ENCODE results near the gene ADAMTS3.

Gene ADAMTS3

DNA sequence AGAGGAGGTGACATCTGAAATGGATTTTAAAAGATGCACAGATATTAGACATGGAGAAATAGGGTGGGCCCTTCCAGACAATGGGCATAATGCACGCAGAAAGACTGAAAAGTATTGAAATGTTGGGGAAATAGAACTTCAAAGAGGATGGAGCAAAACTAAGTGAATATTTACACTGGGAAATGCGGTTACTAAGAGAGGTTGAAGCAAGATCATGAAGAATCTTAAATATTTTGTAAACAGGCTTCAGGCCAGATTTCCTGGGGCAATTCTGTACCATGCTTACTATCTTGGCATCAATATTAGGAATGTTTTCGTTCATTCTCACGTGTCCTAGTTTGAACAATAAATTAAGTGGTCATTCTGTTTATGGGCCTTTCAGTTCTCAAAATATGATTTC, 216.3 kb downstream of the ADAMTS3 start:
- TF ChIP-seq CTCF (IDR thresholded peaks at IDR 0.05; ENCODE audit: low read depth, low read length, missing control alignments), result no peak
- no peak overlapping the region for H3K4me3 ChIP-seq (replicated peaks; ENCODE audit: low read depth, low read length)
- DNase-seq (ENCODE audit: extremely low read depth, low read depth), result no peak

GRCh38 chr4:72351521-72351920, 217.5 kb downstream of the ADAMTS3 start:
- TF ChIP-seq CTCF (IDR thresholded peaks at IDR 0.05; ENCODE audit: low read depth, low read length, missing control alignments), result no peak

DNA sequence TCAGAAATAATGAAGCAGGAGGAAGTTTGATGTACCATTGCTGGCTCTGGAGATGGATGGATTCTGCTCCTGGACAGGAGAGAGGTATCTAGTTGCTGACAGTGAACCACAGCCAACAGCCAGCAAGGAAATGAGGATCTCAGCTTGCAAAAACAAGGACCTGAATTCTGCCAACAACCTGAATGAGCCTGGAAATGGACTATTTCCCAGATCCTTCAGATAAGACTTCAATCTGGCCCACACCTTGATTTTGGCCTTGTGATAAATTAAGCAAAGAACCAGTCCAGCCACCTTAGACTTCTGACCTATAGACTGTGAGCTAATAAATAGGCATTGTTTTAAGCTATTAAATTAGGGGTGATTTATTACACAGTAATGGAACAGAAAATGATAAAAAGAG, 220.3 kb downstream of the ADAMTS3 start:
- no peak for DNase-seq (ENCODE audit: extremely low read depth, low read depth)
- no peak overlapping the region for H3K4me3 ChIP-seq (replicated peaks; ENCODE audit: low read depth, low read length)
- no peak for TF ChIP-seq CTCF (IDR thresholded peaks at IDR 0.05; ENCODE audit: low read depth, low read length, missing control alignments)

More at GRCh38 chr4:72351521-72351920, 217.5 kb downstream of the ADAMTS3 start:
- DNase-seq (ENCODE audit: extremely low read depth, low read depth), result no peak
- no peak overlapping the region for H3K4me3 ChIP-seq (replicated peaks; ENCODE audit: low read depth, low read length)

GRCh38 chr4:72344418-72344817, 224.6 kb downstream of the ADAMTS3 start:
- DNase-seq (ENCODE audit: extremely low read depth, low read depth), result no peak
- no peak for TF ChIP-seq CTCF (IDR thresholded peaks at IDR 0.05; ENCODE audit: low read depth, low read length, missing control alignments)
- no peak overlapping the region for H3K4me3 ChIP-seq (replicated peaks; ENCODE audit: low read depth, low read length)

DNA sequence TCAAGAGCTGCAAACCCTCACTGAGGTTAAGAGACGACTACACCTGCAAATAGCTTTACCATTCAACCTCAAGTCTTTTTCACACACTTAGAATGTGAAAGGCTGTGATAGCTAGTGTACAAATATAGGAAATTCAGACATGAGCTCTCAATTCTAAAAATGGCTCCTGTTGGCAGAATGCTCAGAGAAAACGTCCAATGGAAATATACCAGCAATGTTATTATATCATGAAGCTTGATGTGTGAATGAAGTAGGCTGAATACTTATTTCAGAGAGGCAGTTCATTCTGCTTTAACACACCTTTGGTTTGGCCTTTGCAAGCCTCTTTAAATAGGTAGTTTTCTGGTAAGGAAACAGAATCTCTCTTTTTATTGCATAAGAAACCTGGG, 227.6 kb downstream of the ADAMTS3 start:
- DNase-seq (ENCODE audit: extremely low read depth, low read depth), result no peak
- no peak overlapping the region for H3K4me3 ChIP-seq (replicated peaks; ENCODE audit: low read depth, low read length)
- TF ChIP-seq CTCF (IDR thresholded peaks at IDR 0.05; ENCODE audit: low read depth, low read length, missing control alignments), result no peak

GRCh38 chr4:72340803-72341431, 228.1 kb downstream of the ADAMTS3 start:
- H3K4me3 ChIP-seq (replicated peaks; ENCODE audit: low read depth, low read length), result no peak overlapping the region
- DNase-seq (ENCODE audit: extremely low read depth, low read depth), result no peak
- TF ChIP-seq CTCF (IDR thresholded peaks at IDR 0.05; ENCODE audit: low read depth, low read length, missing control alignments), result no peak

- no peak for TF ChIP-seq CTCF (IDR thresholded peaks at IDR 0.05; ENCODE audit: low read depth, low read length, missing control alignments)
- DNase-seq (ENCODE audit: extremely low read depth, low read depth), result no peak
- no peak overlapping the region for H3K4me3 ChIP-seq (replicated peaks; ENCODE audit: low read depth, low read length)
Observed at GRCh38 chr4:72338060-72338459, 231.0 kb downstream of the ADAMTS3 start.

Measured in HFF-Myc (cell line).